ENCODE data around the gene PPP1R2B.

PPP1R2B gene

GRCh38 chr5:156883316-156883875 lies 33.3 kb downstream of the PPP1R2B start:
- no peak for DNase-seq

- DNase-seq = no peak
Measured at GRCh38 chr5:156888520-156888919, 38.4 kb downstream of the PPP1R2B start.

- DNase-seq = peak; percentile 22
Measured at GRCh38 chr5:156892223-156892622, 42.1 kb downstream of the PPP1R2B start.

GRCh38 chr5:156892864-156893263 lies 42.8 kb downstream of the PPP1R2B start:
- no peak for DNase-seq

- no peak for DNase-seq
Measured at GRCh38 chr5:156893517-156893916, 43.4 kb downstream of the PPP1R2B start.

- DNase-seq = no peak
Measured at GRCh38 chr5:156896546-156896945, 46.5 kb downstream of the PPP1R2B start.
